GM19467 (cell line): ENCODE data around the gene ANTXR2.

Experiments used
- ATAC-seq: cut with Tn5 transposase; IDR thresholded peaks from one replicate; pipeline ENCODE4 v1.9.1; 2021; ENCODE audit warnings: mild to moderate bottlenecking, moderate library complexity; ENCODE audit not compliant: unreplicated experiment

Gene ANTXR2

DNA sequence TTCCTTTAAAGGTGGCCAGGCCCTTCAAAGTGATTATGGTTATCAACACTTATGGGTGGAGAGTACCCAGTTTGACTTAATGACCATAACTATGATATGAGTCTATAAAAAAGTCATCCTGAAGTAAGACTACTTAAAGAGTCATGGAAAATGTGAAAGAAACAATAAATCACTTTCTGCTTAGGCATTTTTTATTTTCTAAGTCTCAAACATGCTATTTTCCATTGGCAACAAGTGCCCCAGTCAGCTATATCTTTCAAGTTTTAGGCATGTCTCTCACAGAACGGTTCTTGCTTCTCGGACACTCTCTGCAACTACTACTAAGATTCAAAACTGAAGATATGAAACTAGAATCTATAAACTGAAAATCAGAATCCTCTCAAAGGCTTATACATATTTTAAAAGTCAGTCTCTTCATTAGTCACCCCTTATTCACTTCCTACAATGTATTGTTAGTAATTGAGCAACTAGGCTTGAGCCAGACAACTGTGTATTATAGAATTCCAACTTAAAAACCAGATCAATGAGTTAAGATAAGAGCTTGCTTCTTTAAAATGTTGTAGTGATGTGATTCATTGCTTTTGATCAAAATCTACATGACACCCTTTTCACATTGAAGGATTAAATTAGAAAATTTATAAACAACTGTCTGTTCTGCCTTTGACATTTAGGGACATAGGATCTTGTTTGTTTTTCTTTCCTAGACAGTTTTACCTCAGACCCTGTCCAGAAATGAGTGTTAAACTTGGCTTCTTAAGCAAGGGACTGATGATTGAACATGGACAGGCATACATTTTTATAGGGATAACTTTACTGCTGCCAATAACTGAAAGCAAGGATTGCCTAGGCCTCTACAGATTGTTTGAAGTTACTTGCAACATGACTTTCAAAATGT, 2.9 kb downstream of the ANTXR2 start:
- no peak for ATAC-seq

DNA sequence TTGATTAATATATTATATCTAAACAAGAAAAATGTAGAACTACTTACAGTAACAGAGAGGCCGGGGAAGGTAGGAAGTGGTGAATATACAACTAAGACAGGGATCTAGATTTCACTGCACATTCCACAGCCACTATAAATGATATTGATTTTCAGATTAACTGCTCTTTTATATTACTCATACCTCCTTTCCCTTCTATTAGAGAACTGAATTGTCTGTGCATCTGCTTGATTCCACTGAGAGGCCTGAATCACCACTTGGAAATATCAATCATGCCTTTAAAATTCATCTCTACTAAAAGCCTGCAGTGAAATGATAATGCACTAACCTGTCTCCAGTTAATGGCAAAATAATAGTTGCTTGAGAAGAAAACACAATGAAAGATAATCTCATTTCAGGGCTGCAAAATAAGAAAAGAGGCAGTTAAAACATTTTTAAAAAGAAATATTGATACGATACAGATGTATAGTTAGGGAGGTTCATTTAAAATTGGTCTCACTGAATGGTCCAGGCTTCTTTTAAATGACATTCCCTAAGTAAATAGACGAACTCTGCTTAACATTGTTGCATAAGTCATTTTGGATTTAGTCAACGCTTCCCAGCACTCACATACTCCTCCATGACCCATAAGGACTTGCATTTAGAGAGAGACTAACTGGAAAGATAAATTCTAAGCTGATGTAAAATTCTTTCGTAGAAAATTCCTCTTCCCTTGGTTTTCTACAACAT, 3.8 kb downstream of the ANTXR2 start:
- ATAC-seq, result no peak

DNA sequence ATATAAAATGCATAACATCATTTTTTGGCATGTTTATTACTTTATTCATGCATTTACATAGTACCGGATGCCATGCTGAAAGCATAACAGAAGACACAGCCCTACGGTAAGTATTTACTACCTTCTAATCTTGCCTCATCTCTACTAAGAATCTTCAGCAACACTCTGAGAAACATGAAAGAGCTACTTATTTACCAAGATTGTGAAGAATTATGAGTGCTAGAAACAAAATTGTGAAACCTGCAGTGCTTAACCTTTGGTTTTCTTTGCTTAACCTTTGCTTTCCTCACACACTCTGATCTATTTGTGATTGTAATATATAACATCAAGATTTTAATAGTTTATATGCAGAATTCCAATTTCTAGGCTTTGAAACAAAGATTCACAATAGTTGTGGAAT, 7.4 kb downstream of the ANTXR2 start:
- no peak for ATAC-seq

DNA sequence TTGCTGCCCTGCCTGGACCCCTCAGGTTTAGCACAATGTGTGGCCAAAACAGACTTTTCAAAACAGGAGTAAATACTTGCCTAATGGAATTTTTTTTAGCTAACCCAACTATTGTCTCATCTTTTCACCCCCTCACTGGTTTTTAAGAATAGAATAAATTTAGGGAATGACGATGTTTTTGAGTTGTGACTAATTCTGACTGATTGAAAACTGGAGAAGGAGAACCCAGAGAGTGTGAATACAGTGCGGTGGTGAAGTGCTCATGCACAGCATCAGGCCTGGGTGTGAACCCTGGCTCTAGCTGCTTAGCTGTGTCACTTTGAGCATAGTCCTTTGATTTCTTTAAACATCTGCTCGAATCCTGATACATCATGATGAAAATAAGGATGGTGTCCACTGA, 10.5 kb downstream of the ANTXR2 start:
- no peak for ATAC-seq

DNA sequence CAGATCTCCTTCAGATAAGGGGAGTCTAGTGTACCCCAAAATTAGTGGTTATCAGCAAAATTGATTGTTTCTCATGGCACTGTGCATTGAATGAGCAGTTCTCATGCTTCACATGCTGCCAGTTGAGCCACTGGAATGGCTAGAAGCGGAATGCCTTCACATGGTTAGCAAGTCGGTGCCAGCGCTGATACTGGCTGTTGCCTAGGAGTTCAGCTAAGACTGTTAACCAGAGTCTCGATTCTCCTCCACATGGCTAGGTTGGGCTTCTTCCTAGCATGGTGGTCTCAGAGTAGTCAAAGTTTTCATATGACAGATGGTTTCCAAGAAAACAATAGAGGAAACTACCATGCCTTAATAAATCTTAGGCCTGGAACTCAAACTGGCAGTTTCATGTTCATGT, 12.2 kb downstream of the ANTXR2 start:
- ATAC-seq, result no peak

DNA sequence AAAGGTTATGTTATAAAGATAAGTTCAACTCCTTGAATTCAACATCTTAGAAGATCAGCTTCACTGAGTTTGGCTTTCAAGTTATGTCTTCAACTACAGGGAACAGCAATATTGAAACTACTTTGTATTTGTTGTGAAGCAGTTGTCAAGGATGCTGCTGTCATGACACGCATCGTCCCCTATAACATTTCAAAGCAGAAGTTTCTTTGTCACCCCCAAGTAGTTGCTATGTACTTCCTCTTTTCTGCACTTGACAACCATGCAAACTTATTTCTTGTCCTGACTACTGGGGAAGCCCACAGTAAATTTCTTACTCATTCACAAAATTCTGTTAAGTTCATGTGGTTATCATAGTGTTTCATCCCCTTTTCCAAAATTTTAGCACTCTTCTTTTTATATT, 14.3 kb downstream of the ANTXR2 start:
- ATAC-seq, result peak; percentile 99

DNA sequence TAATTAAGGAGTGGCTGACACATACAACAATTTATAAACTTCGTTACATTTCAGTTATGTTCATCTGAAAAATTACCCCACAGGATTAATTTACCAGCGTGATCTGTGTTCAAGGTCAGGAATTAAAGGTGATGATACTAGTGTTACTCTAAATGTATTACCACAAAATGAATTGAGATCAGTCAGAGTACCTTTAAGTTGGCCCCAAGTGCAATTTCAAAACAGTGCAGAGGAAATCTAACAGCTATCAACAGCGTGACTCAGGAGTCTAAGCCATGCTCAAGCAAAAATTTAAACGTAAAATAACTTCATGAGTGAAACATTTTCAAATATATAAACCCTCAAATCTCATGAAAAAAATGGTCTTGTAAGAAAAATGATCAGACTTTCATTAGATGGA, 18.7 kb downstream of the ANTXR2 start:
- ATAC-seq, result no peak

DNA sequence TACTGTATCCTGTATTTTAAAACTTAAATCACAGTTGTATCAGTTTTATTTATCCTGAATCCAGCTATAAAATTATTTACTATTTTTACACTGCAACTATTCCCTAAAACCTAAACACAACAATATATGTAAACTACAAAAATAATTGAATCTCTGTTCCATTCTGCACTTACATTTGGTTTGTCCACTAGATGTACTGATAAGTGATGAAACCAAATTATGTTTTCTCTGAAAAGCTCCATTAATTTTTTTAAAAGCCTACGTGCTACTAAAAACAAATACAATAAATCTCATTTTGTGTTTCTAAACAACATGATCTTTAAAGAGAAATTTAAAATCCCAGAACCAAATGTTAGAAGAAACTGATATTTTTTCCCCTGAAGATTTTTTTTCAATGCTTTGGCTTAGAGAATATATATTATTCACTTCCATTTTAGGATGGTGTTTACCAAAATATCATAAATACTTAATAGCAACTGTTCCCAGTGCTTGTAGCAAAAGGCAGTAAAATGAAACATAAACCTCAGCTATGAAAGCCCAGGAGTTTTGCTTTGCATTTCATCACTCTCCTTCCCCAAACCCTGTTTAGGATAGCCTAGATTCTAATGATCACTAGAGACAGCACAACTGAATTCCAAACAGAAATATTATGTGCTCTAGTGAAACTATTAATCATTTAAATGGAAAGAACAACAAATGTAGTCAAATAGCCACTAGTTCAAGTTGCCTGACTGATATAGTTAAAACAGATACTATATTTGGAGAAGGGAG, 19.7 kb downstream of the ANTXR2 start:
- no peak for ATAC-seq

DNA sequence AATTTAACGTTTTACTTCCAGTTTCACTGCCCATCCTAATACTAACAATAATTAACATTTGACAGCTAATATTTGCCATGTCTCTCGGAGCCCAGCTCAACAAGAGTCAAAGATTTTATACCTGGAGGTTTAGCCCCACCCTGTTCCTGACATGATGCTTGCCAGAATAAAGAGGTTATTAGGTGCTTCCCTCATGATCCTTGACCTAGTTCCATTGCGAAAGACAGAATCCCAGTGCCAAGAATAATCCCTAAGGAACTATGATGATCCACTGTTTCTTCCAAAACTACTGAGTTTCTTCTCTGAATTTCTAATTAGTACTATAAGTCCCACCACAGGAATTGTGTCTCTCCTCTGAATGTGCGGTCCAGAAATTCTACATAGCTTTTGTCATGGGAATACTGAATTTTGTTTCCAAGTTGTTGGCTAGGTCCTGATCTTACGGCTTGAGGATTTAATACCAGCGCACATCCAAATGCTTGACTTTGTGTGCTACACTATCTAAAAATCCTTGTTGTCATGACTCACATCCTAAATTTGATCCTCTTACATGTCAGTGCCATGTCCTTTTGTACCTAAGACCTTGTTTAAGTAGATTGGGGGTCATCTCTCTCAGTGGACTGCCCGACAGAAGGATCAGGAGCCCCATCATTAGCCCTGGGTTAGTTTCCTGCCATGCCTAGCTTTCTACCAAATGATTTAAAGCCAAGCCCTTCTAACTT, 23.1 kb downstream of the ANTXR2 start:
- no peak for ATAC-seq

DNA sequence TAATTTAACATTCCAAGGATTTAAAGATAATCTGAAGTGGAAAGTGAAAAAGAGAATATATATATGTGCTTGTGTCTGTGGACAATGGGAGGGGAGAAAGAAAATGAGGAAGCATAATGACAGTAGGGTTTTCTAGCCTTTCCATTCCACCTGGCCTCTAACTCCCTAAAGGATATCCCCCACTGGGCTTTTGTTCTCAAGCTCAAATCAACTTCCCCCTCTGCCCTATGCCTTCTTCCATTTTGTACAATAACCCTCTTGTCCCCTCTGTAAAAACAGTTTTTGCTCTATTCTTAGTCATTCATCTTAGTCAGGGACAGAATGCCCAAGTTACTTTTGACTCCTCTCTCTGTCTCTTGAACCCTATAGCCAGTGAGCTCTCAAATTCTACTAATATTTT, 23.6 kb downstream of the ANTXR2 start:
- ATAC-seq, result no peak

DNA sequence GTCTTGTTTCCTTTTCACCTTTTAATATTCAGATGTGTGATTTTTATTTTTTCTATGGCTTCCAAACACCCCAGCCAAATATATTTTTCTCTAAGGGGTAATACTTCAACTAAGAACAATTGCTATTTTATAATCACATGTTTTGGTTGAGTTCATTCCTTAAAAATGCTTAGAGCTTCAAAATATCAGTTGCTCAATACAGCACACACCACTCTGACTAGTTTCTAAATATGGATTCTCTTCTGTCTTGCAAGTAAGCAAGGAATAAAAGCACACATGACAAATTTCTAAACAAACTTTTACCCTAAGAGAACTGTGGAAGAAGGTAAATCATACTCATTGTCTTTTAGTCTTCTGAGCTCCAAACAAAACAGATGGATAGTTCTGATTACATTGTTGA, 27.2 kb downstream of the ANTXR2 start:
- ATAC-seq, result no peak

DNA sequence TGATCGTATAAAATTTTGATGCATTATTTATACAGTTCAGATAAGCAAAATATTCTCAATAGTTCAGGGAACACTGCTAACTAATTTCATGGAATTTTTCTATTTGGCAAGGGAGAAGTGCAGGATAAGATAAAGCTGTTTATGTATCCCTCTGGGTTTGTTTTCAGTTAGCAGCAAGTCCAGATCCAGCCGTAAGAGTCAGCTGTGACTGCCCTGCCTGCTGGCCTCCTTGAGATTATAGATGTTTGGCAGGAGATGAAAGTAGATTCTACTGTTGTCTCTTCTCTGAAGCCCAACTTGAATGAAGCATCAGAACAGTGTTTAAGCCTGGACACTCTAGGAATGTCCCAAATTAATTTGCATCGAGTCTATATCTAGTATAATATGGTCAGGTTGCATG, 29.5 kb downstream of the ANTXR2 start:
- ATAC-seq, result no peak

DNA sequence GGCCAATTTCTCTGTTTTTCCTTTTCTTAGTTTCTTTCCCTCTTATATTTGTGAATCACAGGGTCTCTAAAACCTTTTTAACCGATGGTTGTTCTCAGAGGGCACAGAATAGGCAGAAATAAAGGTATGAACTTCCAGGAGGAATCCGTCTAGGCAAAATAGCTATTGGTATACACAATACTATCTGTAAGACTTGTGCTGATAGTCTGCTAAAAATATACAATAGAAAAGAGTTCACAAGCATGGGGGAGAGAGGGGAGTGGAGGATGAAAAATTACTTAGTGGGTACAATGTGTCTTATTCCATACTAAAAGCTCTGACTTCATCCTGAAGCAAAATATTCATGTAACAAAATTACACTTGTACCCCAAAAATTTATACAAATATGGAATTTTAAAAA, 30.2 kb downstream of the ANTXR2 start:
- no peak for ATAC-seq

DNA sequence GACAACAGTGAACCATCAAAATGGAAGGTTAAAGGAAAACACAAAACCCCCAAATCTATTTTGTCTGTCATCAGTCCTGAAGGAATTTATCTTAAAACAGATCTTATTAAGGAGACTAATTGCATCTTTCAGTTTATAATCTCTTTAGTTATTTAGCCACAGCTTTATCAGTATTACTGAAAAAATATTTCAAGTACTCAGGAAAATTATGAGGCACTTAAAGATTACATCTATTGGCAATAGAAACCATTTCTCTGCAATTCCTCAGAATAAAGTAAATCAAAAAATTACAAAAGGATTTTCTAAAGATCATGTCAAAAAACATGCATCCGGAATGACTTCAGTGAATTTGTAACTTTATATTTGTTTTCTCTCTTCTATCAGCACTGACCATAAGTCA, 35.2 kb downstream of the ANTXR2 start:
- ATAC-seq, result no peak

DNA sequence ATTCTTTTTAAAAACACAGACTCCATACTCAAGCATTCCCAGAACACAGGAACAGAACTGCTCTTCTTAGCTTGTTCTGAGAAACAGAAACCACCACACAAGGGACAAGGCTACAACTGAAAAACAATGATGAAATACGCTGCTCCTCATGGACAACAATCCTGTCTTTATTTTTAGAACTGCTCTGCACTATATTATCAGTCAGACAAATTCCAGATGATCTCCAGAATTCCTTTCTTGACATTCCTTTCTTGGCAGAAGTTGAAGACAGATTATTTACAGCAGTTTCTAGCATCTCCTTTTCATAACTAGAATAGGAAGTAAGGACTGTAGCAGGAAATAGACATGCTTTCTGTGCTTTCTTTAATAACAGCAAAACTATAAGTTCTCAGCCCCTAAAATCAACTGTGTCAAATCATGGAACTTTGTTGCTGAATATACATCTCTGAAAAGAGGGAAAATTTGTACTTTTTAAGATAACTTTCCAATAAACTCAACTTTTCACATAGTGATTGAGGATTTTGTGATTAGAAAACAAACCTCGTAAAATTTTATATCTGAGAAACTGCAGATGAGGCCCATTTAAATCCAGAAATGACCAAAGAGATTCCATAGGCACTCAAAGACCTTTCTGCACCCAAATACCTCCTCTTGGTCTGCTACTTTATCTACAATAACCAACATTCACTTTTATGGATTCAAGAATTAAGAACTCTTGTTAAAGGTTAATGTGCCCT, 35.9 kb downstream of the ANTXR2 start:
- ATAC-seq, result no peak

DNA sequence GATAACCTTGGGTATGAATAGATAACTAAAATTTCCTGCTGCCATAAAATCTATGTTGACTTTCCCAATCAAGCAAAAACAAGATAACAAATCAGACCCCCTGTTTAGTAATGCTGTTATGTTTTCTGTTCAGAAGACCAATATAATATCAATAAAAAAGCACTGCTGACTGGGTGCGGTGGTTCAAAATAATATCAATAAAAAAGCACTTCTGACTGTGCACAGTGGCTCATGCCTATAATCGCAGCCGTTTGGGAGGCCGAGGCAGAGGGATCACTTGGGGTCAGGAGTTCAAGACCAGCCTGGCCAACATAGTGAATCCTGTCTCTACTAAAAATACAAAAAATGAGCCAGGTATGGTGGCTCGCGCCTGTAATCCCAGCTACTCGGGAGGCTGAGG, 36.7 kb downstream of the ANTXR2 start:
- no peak for ATAC-seq

DNA sequence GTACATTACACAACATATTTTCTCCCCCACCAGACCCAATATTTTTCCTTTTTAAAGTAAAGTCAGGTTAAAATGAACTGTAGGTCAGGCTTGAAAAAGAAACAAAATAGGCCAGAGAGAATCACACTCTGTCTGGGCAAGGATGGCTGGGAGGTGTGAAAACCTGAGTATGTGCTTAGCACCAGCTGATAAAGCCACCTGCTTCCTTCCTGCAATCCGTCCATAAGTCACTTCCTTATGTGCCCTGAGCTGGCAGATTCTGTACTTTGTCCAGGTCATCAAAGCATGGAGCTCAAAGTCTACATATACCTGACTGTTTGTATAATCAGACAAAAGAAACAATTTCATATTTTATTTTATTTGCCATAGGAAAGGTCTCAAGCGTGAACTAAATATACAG, 37.7 kb downstream of the ANTXR2 start:
- peak; percentile 68 for ATAC-seq

DNA sequence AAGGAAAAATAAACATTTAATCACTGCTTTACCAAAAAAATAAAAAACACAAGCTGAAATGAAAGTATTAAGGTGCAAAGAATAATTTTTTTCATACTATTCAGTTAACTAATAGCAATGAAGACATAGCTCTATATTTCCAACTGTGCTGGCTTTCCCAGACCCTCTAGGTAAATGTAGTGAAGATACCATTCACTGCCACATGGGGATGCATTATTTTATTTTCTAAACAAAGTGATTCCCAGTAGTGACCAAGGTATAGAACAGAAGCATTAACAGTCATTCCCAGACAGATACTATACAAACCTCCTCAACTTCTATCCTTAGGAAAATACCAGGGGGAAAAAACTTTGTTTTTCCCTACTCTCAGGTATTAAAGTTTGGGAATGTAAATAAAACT, 39.4 kb downstream of the ANTXR2 start:
- no peak for ATAC-seq

DNA sequence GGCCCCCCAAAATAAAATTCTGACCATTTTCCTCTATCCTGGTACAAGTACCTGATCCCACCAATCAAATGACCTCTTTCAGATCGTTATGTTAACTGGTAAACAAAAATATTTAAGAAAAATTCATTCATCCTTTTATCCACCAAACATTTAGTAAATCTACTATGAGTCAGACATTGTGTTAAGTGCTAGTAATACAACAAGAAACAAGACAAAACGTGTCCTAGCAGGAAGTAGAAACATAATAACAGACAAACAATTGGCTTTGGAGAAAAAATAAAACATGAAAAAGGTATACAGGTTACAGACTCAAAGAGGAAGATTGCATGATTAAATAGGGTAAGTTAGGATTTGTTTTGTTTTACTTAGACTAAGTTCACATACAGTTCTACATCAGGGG, 43.7 kb downstream of the ANTXR2 start:
- no peak for ATAC-seq

DNA sequence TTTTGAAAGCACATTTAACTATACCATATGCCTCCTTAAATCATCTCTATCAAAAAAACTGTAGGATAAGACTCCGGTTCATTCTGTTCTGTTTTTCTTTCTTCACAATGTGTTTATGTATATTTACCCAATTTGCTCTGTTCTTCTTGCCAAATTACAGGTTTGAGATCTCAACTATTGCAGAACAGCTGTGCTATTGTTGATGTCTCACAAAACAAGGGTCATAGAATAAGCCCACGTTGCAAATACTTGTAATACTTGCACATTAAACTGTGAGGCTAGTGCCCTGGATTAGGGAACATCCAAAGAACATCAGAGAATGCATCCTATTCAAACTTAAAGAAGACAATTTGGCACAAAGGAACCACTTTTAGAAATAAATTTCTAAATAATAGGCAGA, 45.4 kb downstream of the ANTXR2 start:
- no peak for ATAC-seq
